ENCODE data around the gene MAST4. TPM values are rescaled to one million over a fixed set of nuclear protein-coding genes. Genes with fewer than 3 reads are reported as not detected.
A peak's percentile ranks its signal among the peaks of the same experiment; 100 is the strongest.

Gene MAST4
- total and polyA plus RNA-seq, 2 of the 13 experiments (the other 11 are each of a cell fraction or from before 2014, with no cell fraction given): 3.4 to 3.7 TPM

GRCh38 chr5:66994790-66995189 lies 398.6 kb downstream of the MAST4 start (continued):
- TF ChIP-seq SAP130 (CRISPR knock-in tag; IDR thresholded peaks at IDR 0.05; ENCODE audit: low read depth) (peak; percentile 9; the same call in 1 of the 2 replicates), ZNF782 (CRISPR knock-in tag; IDR thresholded peaks at IDR 0.05; ENCODE audit: borderline replicate concordance) (no peak), ZBTB37 (CRISPR knock-in tag; IDR thresholded peaks at IDR 0.05) (no peak), TCF7 (IDR thresholded peaks at IDR 0.05; ENCODE audit: low read depth) (peak; percentile 10; the same call in 1 of the 2 replicates), MYPOP (CRISPR knock-in tag; IDR thresholded peaks at IDR 0.05) (no peak), ARID3A (IDR thresholded peaks at IDR 0.05; ENCODE audit: low read depth, low read length) (peak; percentile 65; the same call in 1 of the 2 replicates), SMARCE1 (IDR thresholded peaks at IDR 0.05; ENCODE audit: borderline replicate concordance) (peak; percentile 33; the same call in 1 of the 2 replicates), SP1 (IDR thresholded peaks at IDR 0.05) (no peak), SP1 (CRISPR knock-in tag; IDR thresholded peaks at IDR 0.05) (no peak), ZNF251 (CRISPR knock-in tag; IDR thresholded peaks at IDR 0.05) (no peak), DRAP1 (CRISPR knock-in tag; IDR thresholded peaks at IDR 0.05) (no peak), ZBTB38 (CRISPR knock-in tag; IDR thresholded peaks at IDR 0.05) (no peak), MXD3 (CRISPR knock-in tag; IDR thresholded peaks at IDR 0.05) (no peak), FOXA3 (CRISPR knock-in tag; IDR thresholded peaks at IDR 0.05) (peak; percentile 6; the same call in 1 of the 2 replicates), ZNF792 (CRISPR knock-in tag; IDR thresholded peaks at IDR 0.05) (no peak), SOX5 (CRISPR knock-in tag; IDR thresholded peaks at IDR 0.05; ENCODE audit: borderline replicate concordance) (peak; percentile 29; the same call in 1 of the 2 replicates)

Data from HepG2 (cell line).